HepG2 (cell line): ENCODE results near the gene PPM1G. TPM values are rescaled to one million over a fixed set of nuclear protein-coding genes. Genes with fewer than 3 reads are reported as not detected.

Source experiments
- CEBPG ChIP-seq: IDR thresholded peaks from 2 replicates; pipeline ENCODE4 v1.6.1; 2016
- ERF ChIP-seq: IDR thresholded peaks from 2 replicates; pipeline ENCODE4 v1.6.1; 2018; ENCODE audit warnings: missing biosample characterization, missing genetic modification reagents
- FOXO1 ChIP-seq: sonication (generic); formaldehyde crosslinking; IDR thresholded peaks from 2 replicates; pipeline ENCODE4 v1.4.0; 2020; ENCODE audit warnings: missing genetic modification reagents
- GATAD1 ChIP-seq: IDR thresholded peaks from 2 replicates; pipeline ENCODE4 v1.6.1; 2016; ENCODE audit warnings: missing genetic modification reagents, missing compliant biosample characterization
- HDAC6 ChIP-seq: fragments of 200-600 bp; sonication (generic); IDR thresholded peaks from 2 replicates; pipeline ENCODE4 v1.7.0; 2017; ENCODE audit warnings: mild to moderate bottlenecking, antibody characterized with exemption, low read length, low read depth
- IRF2 ChIP-seq: IDR thresholded peaks from 2 replicates; pipeline ENCODE4 v1.6.1; 2018; ENCODE audit warnings: missing genetic modification reagents, missing compliant biosample characterization
- RAD21 ChIP-seq: fragments of 450-650 bp; formaldehyde crosslinking; IDR thresholded peaks from 2 replicates; pipeline ENCODE4 v1.5.0; 2020; ENCODE audit warnings: mild to moderate bottlenecking
- SIN3B ChIP-seq: fragments of 150-350 bp; IDR thresholded peaks from 2 replicates; pipeline ENCODE4 v1.6.1; 2014; ENCODE audit warnings: low read length
- ZNF121 ChIP-seq: sonication (generic); formaldehyde crosslinking; IDR thresholded peaks from 2 replicates; pipeline ENCODE4 v1.5.0; 2020; ENCODE audit warnings: mild to moderate bottlenecking, missing genetic modification reagents
- ZNF772 ChIP-seq: sonication (generic); formaldehyde crosslinking; IDR thresholded peaks from 2 replicates; pipeline ENCODE4 v1.5.0; 2020; ENCODE audit warnings: mild to moderate bottlenecking, missing genetic modification reagents
- ZSCAN31 ChIP-seq: sonication (generic); formaldehyde crosslinking; IDR thresholded peaks from 2 replicates; pipeline ENCODE4 v1.5.0; 2020; ENCODE audit warnings: low read depth, mild to moderate bottlenecking, missing genetic modification reagents
- ZSCAN9 ChIP-seq: IDR thresholded peaks from 2 replicates; pipeline ENCODE4 v1.6.1; 2016; ENCODE audit warnings: borderline replicate concordance
- polyA plus RNA-seq, 8 experiments: library from polyadenylated mRNA; depleted of rRNA in 3 of 8; stranded (reverse) in 7 of 8; unstranded in 1 of 8; fragments of >200 nt; fragmentation: Illumina TruSeq in 4 of 8; extraction: Trizol in 4 of 8; gene quantifications; 2 replicates each; pipeline versions ENCODE4 v1.2.1 to v1.2.3, GENCODE V29; 2011 to 2016; ENCODE audit warnings: low read depth in 4 of 8, missing spikeins in 1 of 8, mixed read lengths in 1 of 8; ENCODE audit not compliant: insufficient read depth in 1 of 8
- total RNA-seq, 5 experiments: library from RNA; depleted of rRNA; stranded (reverse); fragments of >200 nt; fragmentation: Illumina TruSeq; extraction: Trizol; gene quantifications; 2 replicates each; pipeline ENCODE4 v1.2.3, GENCODE V29; 2016; ENCODE audit warnings: low read depth in 1 of 5
- TF ChIP-seq, protein P1 (sequence below): IDR thresholded peaks from 2 replicates; pipeline ENCODE4 v1.6.1; 2016
- TF ChIP-seq, protein P2 (sequence below): sonication (generic); formaldehyde crosslinking; IDR thresholded peaks from 2 replicates; pipeline ENCODE4 v1.5.0; 2020; ENCODE audit warnings: missing genetic modification reagents
- TF ChIP-seq, protein P3 (sequence below): IDR thresholded peaks from 2 replicates; pipeline ENCODE4 v1.4.0; 2020; ENCODE audit warnings: mild to moderate bottlenecking, missing genetic modification reagents
- TF ChIP-seq, protein P4 (sequence below): IDR thresholded peaks from 2 replicates; pipeline ENCODE4 v1.6.1; 2012; ENCODE audit warnings: low read depth, low read length, improper control_type of control experiment
- TF ChIP-seq, protein P5 (sequence below): sonication (generic); formaldehyde crosslinking; IDR thresholded peaks from 2 replicates; pipeline ENCODE4 v1.9.0; 2021; ENCODE audit warnings: missing genetic modification reagents, borderline replicate concordance
- TF ChIP-seq, protein P6 (sequence below), 2 experiments: sonication (generic) in 1 of 2; formaldehyde crosslinking in 1 of 2; IDR thresholded peaks; 2 replicates each; pipeline versions ENCODE4 v1.4.0 to v1.6.1; 2018 to 2020; ENCODE audit warnings: missing genetic modification reagents in 2 of 2, borderline replicate concordance in 1 of 2, low read depth in 1 of 2, mild to moderate bottlenecking in 1 of 2, missing biosample characterization in 1 of 2

The PPM1G gene
- total and polyA plus RNA-seq, 2 of the 13 experiments (the other 11 are each of a cell fraction or from before 2014, with no cell fraction given), result 58.2 to 213 TPM

DNA sequence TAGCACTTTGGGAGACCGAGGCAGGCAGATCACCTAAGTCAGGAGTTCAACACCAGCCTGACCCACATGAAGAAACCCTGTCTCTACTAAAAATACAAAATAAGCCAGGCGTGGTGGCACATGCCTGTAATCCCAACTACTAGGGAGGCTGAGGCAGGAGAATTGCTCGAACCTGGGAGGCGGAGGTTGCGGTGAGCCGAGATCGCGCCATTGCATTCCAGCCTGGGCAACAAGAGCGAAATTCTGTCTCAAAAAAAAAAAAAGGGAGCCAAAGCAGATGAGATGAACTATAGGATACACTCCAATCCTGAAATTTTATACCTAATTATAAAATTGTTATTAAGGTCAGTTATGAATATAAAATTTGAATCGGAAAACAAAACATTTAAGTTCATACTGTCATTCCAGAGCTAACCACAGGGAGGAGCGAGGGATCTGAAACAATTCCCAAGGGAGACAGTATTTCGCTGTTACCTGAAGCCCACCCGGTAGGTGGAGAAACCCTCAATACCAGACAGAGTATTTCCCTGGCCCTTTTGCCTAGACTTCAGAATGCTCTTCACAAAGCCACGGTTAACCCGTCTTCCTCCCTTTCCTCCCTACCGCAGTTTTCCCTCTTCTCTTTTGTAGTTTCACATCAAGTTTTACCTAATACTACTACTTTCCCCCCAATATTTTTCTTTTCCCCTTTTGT lies 1.4 kb downstream of the PPM1G start (continued):
- TF ChIP-seq, protein P1, sequence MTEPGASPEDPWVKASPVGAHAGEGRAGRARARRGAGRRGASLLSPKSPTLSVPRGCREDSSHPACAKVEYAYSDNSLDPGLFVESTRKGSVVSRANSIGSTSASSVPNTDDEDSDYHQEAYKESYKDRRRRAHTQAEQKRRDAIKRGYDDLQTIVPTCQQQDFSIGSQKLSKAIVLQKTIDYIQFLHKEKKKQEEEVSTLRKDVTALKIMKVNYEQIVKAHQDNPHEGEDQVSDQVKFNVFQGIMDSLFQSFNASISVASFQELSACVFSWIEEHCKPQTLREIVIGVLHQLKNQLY (CRISPR knock-in tag), result no peak
- 0 out of 2 replicates have a peak, but pooled peaks have one; percentile 43 for TF ChIP-seq ZSCAN9
- TF ChIP-seq, protein P2, sequence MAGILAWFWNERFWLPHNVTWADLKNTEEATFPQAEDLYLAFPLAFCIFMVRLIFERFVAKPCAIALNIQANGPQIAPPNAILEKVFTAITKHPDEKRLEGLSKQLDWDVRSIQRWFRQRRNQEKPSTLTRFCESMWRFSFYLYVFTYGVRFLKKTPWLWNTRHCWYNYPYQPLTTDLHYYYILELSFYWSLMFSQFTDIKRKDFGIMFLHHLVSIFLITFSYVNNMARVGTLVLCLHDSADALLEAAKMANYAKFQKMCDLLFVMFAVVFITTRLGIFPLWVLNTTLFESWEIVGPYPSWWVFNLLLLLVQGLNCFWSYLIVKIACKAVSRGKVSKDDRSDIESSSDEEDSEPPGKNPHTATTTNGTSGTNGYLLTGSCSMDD (CRISPR knock-in tag), result no peak
- peak; percentile 33; the same call in 1 of the 2 replicates for TF ChIP-seq GATAD1 (CRISPR knock-in tag)
- TF ChIP-seq ERF (CRISPR knock-in tag), result peak; percentile 58; the same call in 1 of the 2 replicates
- 0 out of 2 replicates have a peak, but pooled peaks have one; percentile 12 for TF ChIP-seq CEBPG
- TF ChIP-seq ZNF121 (CRISPR knock-in tag), result no peak
- TF ChIP-seq, protein P3, sequence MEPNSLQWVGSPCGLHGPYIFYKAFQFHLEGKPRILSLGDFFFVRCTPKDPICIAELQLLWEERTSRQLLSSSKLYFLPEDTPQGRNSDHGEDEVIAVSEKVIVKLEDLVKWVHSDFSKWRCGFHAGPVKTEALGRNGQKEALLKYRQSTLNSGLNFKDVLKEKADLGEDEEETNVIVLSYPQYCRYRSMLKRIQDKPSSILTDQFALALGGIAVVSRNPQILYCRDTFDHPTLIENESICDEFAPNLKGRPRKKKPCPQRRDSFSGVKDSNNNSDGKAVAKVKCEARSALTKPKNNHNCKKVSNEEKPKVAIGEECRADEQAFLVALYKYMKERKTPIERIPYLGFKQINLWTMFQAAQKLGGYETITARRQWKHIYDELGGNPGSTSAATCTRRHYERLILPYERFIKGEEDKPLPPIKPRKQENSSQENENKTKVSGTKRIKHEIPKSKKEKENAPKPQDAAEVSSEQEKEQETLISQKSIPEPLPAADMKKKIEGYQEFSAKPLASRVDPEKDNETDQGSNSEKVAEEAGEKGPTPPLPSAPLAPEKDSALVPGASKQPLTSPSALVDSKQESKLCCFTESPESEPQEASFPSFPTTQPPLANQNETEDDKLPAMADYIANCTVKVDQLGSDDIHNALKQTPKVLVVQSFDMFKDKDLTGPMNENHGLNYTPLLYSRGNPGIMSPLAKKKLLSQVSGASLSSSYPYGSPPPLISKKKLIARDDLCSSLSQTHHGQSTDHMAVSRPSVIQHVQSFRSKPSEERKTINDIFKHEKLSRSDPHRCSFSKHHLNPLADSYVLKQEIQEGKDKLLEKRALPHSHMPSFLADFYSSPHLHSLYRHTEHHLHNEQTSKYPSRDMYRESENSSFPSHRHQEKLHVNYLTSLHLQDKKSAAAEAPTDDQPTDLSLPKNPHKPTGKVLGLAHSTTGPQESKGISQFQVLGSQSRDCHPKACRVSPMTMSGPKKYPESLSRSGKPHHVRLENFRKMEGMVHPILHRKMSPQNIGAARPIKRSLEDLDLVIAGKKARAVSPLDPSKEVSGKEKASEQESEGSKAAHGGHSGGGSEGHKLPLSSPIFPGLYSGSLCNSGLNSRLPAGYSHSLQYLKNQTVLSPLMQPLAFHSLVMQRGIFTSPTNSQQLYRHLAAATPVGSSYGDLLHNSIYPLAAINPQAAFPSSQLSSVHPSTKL (CRISPR knock-in tag), result no peak
- no peak for TF ChIP-seq ZNF772
- TF ChIP-seq IRF2 (CRISPR knock-in tag), result peak; percentile 65; the same call in 1 of the 2 replicates
- TF ChIP-seq, protein P4, sequence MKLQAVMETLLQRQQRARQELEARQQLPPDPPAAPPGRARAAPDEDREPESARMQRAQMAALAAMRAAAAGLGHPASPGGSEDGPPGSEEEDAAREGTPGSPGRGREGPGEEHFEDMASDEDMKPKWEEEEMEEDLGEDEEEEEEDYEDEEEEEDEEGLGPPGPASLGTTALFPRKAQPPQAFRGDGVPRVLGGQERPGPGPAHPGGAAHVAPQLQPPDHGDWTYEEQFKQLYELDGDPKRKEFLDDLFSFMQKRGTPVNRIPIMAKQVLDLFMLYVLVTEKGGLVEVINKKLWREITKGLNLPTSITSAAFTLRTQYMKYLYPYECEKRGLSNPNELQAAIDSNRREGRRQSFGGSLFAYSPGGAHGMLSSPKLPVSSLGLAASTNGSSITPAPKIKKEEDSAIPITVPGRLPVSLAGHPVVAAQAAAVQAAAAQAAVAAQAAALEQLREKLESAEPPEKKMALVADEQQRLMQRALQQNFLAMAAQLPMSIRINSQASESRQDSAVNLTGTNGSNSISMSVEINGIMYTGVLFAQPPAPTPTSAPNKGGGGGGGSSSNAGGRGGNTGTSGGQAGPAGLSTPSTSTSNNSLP, result no peak
- no peak for TF ChIP-seq ZSCAN31 (CRISPR knock-in tag)
- TF ChIP-seq SIN3B, result no peak
- no peak for TF ChIP-seq FOXO1
- TF ChIP-seq, protein P5, sequence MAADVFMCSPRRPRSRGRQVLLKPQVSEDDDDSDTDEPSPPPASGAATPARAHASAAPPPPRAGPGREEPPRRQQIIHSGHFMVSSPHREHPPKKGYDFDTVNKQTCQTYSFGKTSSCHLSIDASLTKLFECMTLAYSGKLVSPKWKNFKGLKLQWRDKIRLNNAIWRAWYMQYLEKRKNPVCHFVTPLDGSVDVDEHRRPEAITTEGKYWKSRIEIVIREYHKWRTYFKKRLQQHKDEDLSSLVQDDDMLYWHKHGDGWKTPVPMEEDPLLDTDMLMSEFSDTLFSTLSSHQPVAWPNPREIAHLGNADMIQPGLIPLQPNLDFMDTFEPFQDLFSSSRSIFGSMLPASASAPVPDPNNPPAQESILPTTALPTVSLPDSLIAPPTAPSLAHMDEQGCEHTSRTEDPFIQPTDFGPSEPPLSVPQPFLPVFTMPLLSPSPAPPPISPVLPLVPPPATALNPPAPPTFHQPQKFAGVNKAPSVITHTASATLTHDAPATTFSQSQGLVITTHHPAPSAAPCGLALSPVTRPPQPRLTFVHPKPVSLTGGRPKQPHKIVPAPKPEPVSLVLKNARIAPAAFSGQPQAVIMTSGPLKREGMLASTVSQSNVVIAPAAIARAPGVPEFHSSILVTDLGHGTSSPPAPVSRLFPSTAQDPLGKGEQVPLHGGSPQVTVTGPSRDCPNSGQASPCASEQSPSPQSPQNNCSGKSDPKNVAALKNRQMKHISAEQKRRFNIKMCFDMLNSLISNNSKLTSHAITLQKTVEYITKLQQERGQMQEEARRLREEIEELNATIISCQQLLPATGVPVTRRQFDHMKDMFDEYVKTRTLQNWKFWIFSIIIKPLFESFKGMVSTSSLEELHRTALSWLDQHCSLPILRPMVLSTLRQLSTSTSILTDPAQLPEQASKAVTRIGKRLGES (CRISPR knock-in tag), result no peak
- TF ChIP-seq, protein P6, sequence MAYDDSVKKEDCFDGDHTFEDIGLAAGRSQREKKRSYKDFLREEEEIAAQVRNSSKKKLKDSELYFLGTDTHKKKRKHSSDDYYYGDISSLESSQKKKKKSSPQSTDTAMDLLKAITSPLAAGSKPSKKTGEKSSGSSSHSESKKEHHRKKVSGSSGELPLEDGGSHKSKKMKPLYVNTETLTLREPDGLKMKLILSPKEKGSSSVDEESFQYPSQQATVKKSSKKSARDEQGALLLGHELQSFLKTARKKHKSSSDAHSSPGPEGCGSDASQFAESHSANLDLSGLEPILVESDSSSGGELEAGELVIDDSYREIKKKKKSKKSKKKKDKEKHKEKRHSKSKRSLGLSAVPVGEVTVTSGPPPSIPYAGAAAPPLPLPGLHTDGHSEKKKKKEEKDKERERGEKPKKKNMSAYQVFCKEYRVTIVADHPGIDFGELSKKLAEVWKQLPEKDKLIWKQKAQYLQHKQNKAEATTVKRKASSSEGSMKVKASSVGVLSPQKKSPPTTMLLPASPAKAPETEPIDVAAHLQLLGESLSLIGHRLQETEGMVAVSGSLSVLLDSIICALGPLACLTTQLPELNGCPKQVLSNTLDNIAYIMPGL (CRISPR knock-in tag; IDR thresholded peaks at IDR 0.05; ENCODE audit: borderline replicate concordance in 1 of 2, low read depth in 1 of 2), result peak in 1 of 2 experiments; percentile 69; a peak in 2 of 4 replicates
- TF ChIP-seq HDAC6, result no peak
- TF ChIP-seq RAD21 (CRISPR knock-in tag), result peak; percentile 90
